Stomach (tissue), 4 donors: ENCODE data around the gene PAK5.
A peak's percentile ranks its signal among the peaks of the same experiment; 100 is the strongest.

Experiments used
- EP300 ChIP-seq: sonication (generic); formaldehyde crosslinking; IDR thresholded peaks from one replicate; pipeline ENCODE4 v1.6.1; 2017; ENCODE audit warnings: antibody characterized with exemption
- POLR2A ChIP-seq, 4 donors: fragments of 450-650 bp; IDR thresholded peaks; one replicate each; pipeline ENCODE4 v1.6.1; 2016; ENCODE audit warnings: antibody characterized with exemption in 4 of 4, control low read depth in 2 of 4, mild to moderate bottlenecking in 1 of 4, moderate library complexity in 1 of 4
- POLR2AphosphoS5 ChIP-seq, 3 donors: sonication (generic); formaldehyde crosslinking; IDR thresholded peaks; one replicate each; pipeline ENCODE4 v1.6.1; 2016; ENCODE audit warnings: antibody characterized with exemption in 3 of 3
- TF ChIP-seq, protein P1 (sequence below), 7 experiments: fragments of 450-650 bp in 4 of 7; fragments of 200-600 bp in 3 of 7; sonication (generic) in 3 of 7; IDR thresholded peaks; one replicate each; pipeline ENCODE4 v1.5.1; 2016 to 2019; ENCODE audit warnings: antibody characterized with exemption in 7 of 7, control low read depth in 2 of 7, mild to moderate bottlenecking in 1 of 7

DNA sequence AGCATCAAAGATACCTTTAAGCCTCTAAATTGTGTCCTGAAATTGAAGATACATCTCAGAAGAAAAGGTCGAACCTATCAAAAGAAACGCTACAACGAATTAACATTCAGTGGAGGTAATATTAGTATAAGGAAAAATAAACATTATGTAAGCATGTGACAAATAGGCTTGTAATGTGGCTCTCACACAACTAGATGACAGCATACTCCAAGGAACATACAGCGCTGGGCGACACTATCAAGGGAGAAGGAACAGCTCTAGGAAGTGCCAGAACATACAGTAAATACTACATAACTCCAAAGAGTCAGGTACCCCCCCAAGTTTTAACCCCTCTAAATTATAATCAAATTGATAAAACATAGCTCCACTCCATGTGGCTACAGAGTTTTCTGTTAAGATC, 220.9 kb downstream of the PAK5 start:
- TF ChIP-seq, protein P1, sequence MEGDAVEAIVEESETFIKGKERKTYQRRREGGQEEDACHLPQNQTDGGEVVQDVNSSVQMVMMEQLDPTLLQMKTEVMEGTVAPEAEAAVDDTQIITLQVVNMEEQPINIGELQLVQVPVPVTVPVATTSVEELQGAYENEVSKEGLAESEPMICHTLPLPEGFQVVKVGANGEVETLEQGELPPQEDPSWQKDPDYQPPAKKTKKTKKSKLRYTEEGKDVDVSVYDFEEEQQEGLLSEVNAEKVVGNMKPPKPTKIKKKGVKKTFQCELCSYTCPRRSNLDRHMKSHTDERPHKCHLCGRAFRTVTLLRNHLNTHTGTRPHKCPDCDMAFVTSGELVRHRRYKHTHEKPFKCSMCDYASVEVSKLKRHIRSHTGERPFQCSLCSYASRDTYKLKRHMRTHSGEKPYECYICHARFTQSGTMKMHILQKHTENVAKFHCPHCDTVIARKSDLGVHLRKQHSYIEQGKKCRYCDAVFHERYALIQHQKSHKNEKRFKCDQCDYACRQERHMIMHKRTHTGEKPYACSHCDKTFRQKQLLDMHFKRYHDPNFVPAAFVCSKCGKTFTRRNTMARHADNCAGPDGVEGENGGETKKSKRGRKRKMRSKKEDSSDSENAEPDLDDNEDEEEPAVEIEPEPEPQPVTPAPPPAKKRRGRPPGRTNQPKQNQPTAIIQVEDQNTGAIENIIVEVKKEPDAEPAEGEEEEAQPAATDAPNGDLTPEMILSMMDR (IDR thresholded peaks at IDR 0.05), result peak in 5 of 7 experiments; percentile 29 to 90 (median 46)
- TF ChIP-seq POLR2AphosphoS5 (IDR thresholded peaks at IDR 0.05), result no peak
- no peak for TF ChIP-seq POLR2A (IDR thresholded peaks at IDR 0.05)
- TF ChIP-seq EP300, result no peak
